Globus pallidus (tissue), 1 donor: Measurements from ENCODE around the gene CTTN.

ENCODE experiments used
- DNase-seq: peaks from one replicate; pipeline ENCODE4 v3.0.0-alpha.2; 2015; ENCODE audit warnings: low spot score

The CTTN gene

GRCh38 chr11:70397983-70398833 lies at the start of gene CTTN:
CTTN (plus strand) TSS chr11:70398529; CDS start chr11:70407298, 8,769 bp downstream.
- peak; percentile 77 for DNase-seq

- no peak for DNase-seq
Observed at GRCh38 chr11:70348608-70349007, 49.7 kb upstream of the CTTN start.

- no peak for DNase-seq
Observed at GRCh38 chr11:70351646-70352045, 46.7 kb upstream of the CTTN start.

- DNase-seq, result no peak
Observed at GRCh38 chr11:70352100-70352499, 46.2 kb upstream of the CTTN start.

- no peak for DNase-seq
Observed at GRCh38 chr11:70352601-70353000, 45.7 kb upstream of the CTTN start.

- DNase-seq, result no peak
Observed at GRCh38 chr11:70353329-70353728, 45.0 kb upstream of the CTTN start.

- DNase-seq, result no peak
Observed at GRCh38 chr11:70353900-70354568, 44.3 kb upstream of the CTTN start.

- DNase-seq, result no peak
Observed at GRCh38 chr11:70354629-70355028, 43.7 kb upstream of the CTTN start.

GRCh38 chr11:70358753-70359152 lies 39.6 kb upstream of the CTTN start:
- peak; percentile 23 for DNase-seq

- no peak for DNase-seq
Observed at GRCh38 chr11:70359451-70360205, 38.7 kb upstream of the CTTN start.

- no peak for DNase-seq
Observed at GRCh38 chr11:70360211-70360610, 38.1 kb upstream of the CTTN start.

- DNase-seq, result no peak
Observed at GRCh38 chr11:70364178-70364577, 34.2 kb upstream of the CTTN start.

GRCh38 chr11:70364745-70365543 lies 33.4 kb upstream of the CTTN start:
- no peak for DNase-seq

- DNase-seq, result no peak
Observed at GRCh38 chr11:70365544-70365927, 32.8 kb upstream of the CTTN start.

- no peak for DNase-seq
Observed at GRCh38 chr11:70367071-70367470, 31.3 kb upstream of the CTTN start.

- no peak for DNase-seq
Observed at GRCh38 chr11:70368961-70369360, 29.4 kb upstream of the CTTN start.

- no peak for DNase-seq
Observed at GRCh38 chr11:70371241-70371640, 27.1 kb upstream of the CTTN start.

- no peak for DNase-seq
Observed at GRCh38 chr11:70372076-70372475, 26.3 kb upstream of the CTTN start.

GRCh38 chr11:70376621-70377020 lies 21.7 kb upstream of the CTTN start:
- no peak for DNase-seq

- DNase-seq, result no peak
Observed at GRCh38 chr11:70377645-70378044, 20.7 kb upstream of the CTTN start.

GRCh38 chr11:70378506-70379134 lies 19.7 kb upstream of the CTTN start:
- no peak for DNase-seq
